Endodermal cell (in vitro differentiated cells): ENCODE data around the gene FLYWCH2. TPM values are rescaled to one million over a fixed set of nuclear protein-coding genes. Genes with fewer than 3 reads are reported as not detected.

Source experiments
- DNase-seq: peaks from one replicate; pipeline ENCODE4 v3.0.0-alpha.2; 2017
- H3K27ac ChIP-seq: 2 replicates; pipeline ENCODE4 v1.5.1; 2013; ENCODE audit warnings: mild to moderate bottlenecking, low read depth, low read length, moderate library complexity
- H3K27me3 ChIP-seq: 2 replicates; pipeline ENCODE4 v1.6.1; 2013; ENCODE audit warnings: mild to moderate bottlenecking, low read length, moderate library complexity; ENCODE audit not compliant: insufficient read depth, control insufficient read depth, poor library complexity, severe bottlenecking
- H3K36me3 ChIP-seq: 2 replicates; pipeline ENCODE4 v1.7.0; 2013; ENCODE audit warnings: mild to moderate bottlenecking, low read length, moderate library complexity; ENCODE audit not compliant: control insufficient read depth, insufficient read depth
- H3K4me1 ChIP-seq: one replicate; pipeline ENCODE4 v1.7.0; 2013; ENCODE audit warnings: low read length; ENCODE audit not compliant: control insufficient read depth, insufficient read depth
- H3K4me3 ChIP-seq: 2 replicates; pipeline ENCODE4 v1.5.1; 2013; ENCODE audit warnings: mild to moderate bottlenecking, low read length, moderate library complexity
- H3K9ac ChIP-seq: 2 replicates; pipeline ENCODE4 v1.6.1; 2013; ENCODE audit warnings: mild to moderate bottlenecking, low read length, moderate library complexity; ENCODE audit not compliant: poor library complexity, severe bottlenecking; ENCODE audit errors: extremely low read depth
- H3K9me3 ChIP-seq: 2 replicates; pipeline ENCODE4 v1.6.1; 2013; ENCODE audit warnings: mild to moderate bottlenecking, low read length, moderate library complexity; ENCODE audit not compliant: control insufficient read depth
- H3K27ac Mint-ChIP-seq: 2 replicates; pipeline ENCODE4 v1.8.0; 2020; ENCODE audit warnings: mixed read lengths
- H3K27me3 Mint-ChIP-seq: 2 replicates; pipeline ENCODE4 v1.8.0; 2021; ENCODE audit warnings: mild to moderate bottlenecking, mixed read lengths; ENCODE audit not compliant: insufficient read depth
- H3K36me3 Mint-ChIP-seq: 2 replicates; pipeline ENCODE4 v1.8.0; 2020; ENCODE audit warnings: low read depth, mixed read lengths
- H3K4me1 Mint-ChIP-seq: 2 replicates; pipeline ENCODE4 v1.8.0; 2020; ENCODE audit warnings: mixed read lengths
- H3K4me3 Mint-ChIP-seq: 2 replicates; pipeline ENCODE4 v1.8.0; 2020; ENCODE audit warnings: mild to moderate bottlenecking, moderate library complexity, mixed read lengths
- H3K9me3 Mint-ChIP-seq: 2 replicates; pipeline ENCODE4 v1.8.0; 2020; ENCODE audit warnings: mild to moderate bottlenecking, mixed read lengths
- CTCF ChIP-seq: fragments of 200-600 bp; sonication (generic); conservative IDR thresholded peaks from 2 replicates; pipeline ENCODE4 v1.5.0; 2021; ENCODE audit warnings: antibody characterized with exemption, mild to moderate bottlenecking
- WGBS, 2 experiments: methylation state at CpG; one replicate each; pipeline versions ENCODE4 v1.1.5 to v1.1.7; 2013; ENCODE audit warnings: missing lambda C conversion rate in 2 of 2, mixed read lengths in 1 of 2; ENCODE audit not compliant: insufficient coverage in 1 of 2, insufficient read length in 1 of 2; 5-methylcytosine and 5-hydroxymethylcytosine counted together
- total RNA-seq, 2 donors: library from RNA; stranded (reverse); fragmentation: NEBNext Ultra II Directional in 1 of 2; extraction: Animal tissue kit (Norgen Biotek cat#: 25700) in 1 of 2; gene quantifications; 2 replicates in 1 of 2; 3 replicates in 1 of 2; pipeline ENCODE4 v1.2.1, GENCODE V29; 2021

Gene FLYWCH2
- total RNA-seq, 2 donors from 2014 or later, result 30.9 to 35.5 TPM

DNA sequence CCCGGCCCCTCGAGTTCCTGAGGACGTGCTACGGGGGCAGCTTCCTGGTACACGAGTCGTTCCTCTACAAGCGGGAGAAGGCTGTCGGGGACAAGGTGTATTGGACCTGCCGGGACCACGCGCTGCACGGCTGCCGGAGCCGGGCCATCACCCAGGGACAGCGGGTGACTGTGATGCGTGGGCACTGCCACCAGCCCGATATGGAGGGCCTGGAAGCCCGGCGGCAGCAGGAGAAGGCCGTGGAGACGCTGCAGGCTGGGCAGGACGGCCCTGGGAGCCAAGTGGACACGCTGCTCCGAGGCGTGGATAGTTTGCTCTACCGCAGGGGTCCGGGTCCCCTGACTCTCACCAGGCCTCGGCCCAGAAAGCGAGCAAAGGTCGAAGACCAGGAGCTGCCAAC is 50.1 kb downstream of the FLYWCH2 start:
- H3K9me3 ChIP-seq, result no peaks in the 10 kb centered on the region
- H3K36me3 Mint-ChIP-seq, result peaks cover 24% of the 10 kb centered on the region
- H3K27me3 Mint-ChIP-seq, result no peaks in the 10 kb centered on the region
- 94 to 96% methylated on average over 20 to 30 of the region's 30 CpGs for WGBS, 2 experiments
- H3K27ac ChIP-seq, result no peak overlapping the region
- H3K36me3 ChIP-seq, result peaks cover 9% of the 10 kb centered on the region
- H3K9ac ChIP-seq, result no peak overlapping the region
- H3K27ac Mint-ChIP-seq, result no peak overlapping the region
- no peak for TF ChIP-seq CTCF
- peaks cover 10% of the 10 kb centered on the region for H3K4me1 Mint-ChIP-seq
- no peaks in the 10 kb centered on the region for H3K27me3 ChIP-seq
- no peak overlapping the region for H3K4me3 Mint-ChIP-seq
- no peak for DNase-seq
- H3K9me3 Mint-ChIP-seq, result no peaks in the 10 kb centered on the region
- H3K4me1 ChIP-seq, result peaks cover 6% of the 10 kb centered on the region
- H3K4me3 ChIP-seq, result no peak overlapping the region

DNA sequence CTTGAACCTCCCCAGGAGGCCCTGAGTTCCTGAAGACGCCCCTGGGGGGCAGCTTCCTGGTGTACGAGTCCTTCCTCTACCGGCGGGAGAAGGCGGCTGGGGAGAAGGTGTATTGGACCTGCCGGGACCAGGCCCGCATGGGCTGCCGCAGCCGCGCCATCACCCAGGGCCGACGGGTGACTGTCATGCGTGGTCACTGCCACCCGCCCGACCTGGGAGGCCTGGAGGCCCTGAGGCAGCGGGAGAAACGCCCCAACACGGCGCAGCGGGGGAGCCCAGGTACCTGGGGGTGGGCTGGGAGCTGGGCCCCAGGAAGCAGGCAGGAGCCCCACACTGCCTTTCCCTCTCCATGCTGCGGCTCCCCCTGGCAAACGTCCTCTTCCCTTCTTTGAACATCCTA is 50.7 kb downstream of the FLYWCH2 start:
- Mint-ChIP-seq H3K9me3 (no peaks in the 10 kb centered on the region), H3K27ac (no peak overlapping the region), H3K27me3 (no peaks in the 10 kb centered on the region), H3K4me1 (peaks cover 5% of the 10 kb centered on the region), H3K36me3 (peaks cover 26% of the 10 kb centered on the region), H3K4me3 (no peak overlapping the region)
- Histone ChIP-seq H3K36me3 (peaks cover 9% of the 10 kb centered on the region), H3K27me3 (no peaks in the 10 kb centered on the region), H3K4me1 (peaks cover 4% of the 10 kb centered on the region), H3K9ac (no peak overlapping the region), H3K4me3 (no peak overlapping the region), H3K27ac (no peak overlapping the region), H3K9me3 (no peaks in the 10 kb centered on the region)
- 93 to 98% methylated on average over 14 to 22 of the region's 22 CpGs for WGBS, 2 experiments
- TF ChIP-seq CTCF, result no peak
- no peak for DNase-seq

DNA sequence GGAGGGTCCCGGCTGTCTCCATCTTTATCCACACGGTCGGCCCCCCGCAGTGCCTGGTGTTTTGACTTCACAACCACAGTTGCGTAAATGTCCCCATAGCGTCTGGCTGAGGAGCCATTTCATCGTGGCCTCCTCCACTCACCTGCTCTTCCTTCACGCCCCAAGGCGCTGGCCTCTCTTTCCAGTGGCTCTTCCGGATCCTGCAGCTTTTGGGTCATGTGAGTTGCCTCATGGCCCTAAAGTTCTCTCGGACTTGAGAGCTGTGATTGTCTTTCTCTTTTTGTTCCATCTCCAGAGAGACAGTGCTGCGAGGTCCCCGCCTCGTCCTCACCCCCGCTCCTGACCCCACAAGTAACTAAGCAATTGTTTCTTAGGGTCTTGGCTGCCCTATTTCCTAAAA is 51.4 kb downstream of the FLYWCH2 start:
- Mint-ChIP-seq H3K36me3 (peaks cover 33% of the 10 kb centered on the region), H3K27ac (no peak overlapping the region)

More for the DNA sequence above, 51.4 kb downstream of the FLYWCH2 start:
- Histone ChIP-seq H3K27ac (no peak overlapping the region), H3K36me3 (peaks cover 16% of the 10 kb centered on the region), H3K9me3 (no peaks in the 10 kb centered on the region), H3K27me3 (no peaks in the 10 kb centered on the region), H3K4me1 (no peaks in the 10 kb centered on the region), H3K4me3 (no peak overlapping the region), H3K9ac (no peak overlapping the region)
- Mint-ChIP-seq H3K9me3 (no peaks in the 10 kb centered on the region), H3K27me3 (no peaks in the 10 kb centered on the region), H3K4me3 (no peak overlapping the region), H3K4me1 (no peaks in the 10 kb centered on the region)
- WGBS, 2 experiments, result 94 to 96% methylated on average over 15 of the region's 15 CpGs
- no peak for DNase-seq
- no peak for TF ChIP-seq CTCF
